SK-N-SH (cell line): Measurements from ENCODE around the gene PPM1F. TPM values are rescaled to one million over a fixed set of nuclear protein-coding genes. Genes with fewer than 3 reads are reported as not detected.

ENCODE experiments used
- CTCF ChIA-PET: fragments of 300-600, 350-600 bp; formaldehyde crosslinking; extraction: SDS; loops from one replicate; lab custom pipeline; 2021; lab: Yijun Ruan, JAX
- POLR2A ChIA-PET: fragments of 350-600 bp; sonication (Branson Sonifier 250); formaldehyde crosslinking; extraction: SDS; loops from one replicate; lab custom pipeline; 2020; ENCODE audit warnings: antibody characterized with exemption, inconsistent platforms; lab: Yijun Ruan, JAX
- DNase-seq: peaks from one replicate; pipeline ENCODE4 v3.0.0; 2012
- H2AFZ ChIP-seq: fragments of 200-600 bp; sonication (generic); 2 replicates; pipeline ENCODE4 v1.8.1; 2016; ENCODE audit warnings: antibody characterized with exemption, mild to moderate bottlenecking, low read depth
- H3F3A ChIP-seq: fragments of 200-600 bp; sonication (generic); replicated peaks from 2 replicates; pipeline ENCODE3; 2016; ENCODE audit warnings: antibody characterized with exemption, mild to moderate bottlenecking; ENCODE audit not compliant: insufficient read depth
- H3K27ac ChIP-seq, 2 experiments: fragments of 200-500 bp in 1 of 2; fragments of 200-600 bp in 1 of 2; sonication (Bioruptor generic) in 1 of 2; sonication (generic), shearing (Covaris generic) in 1 of 2; 2 replicates each; pipeline versions ENCODE4 v1.5.1 to v1.6.1; 2014 to 2016; ENCODE audit warnings: low read depth in 2 of 2, inconsistent platforms in 1 of 2, low read length in 1 of 2, mild to moderate bottlenecking in 1 of 2, mixed read lengths in 1 of 2
- H3K27me3 ChIP-seq: fragments of 200-600 bp; sonication (generic), shearing (Covaris generic); 2 replicates; pipeline ENCODE4 v1.6.1; 2016; ENCODE audit warnings: mixed run types; ENCODE audit not compliant: insufficient read depth
- H3K36me3 ChIP-seq, 2 experiments: fragments of 200-500 bp in 1 of 2; fragments of 200-600 bp in 1 of 2; sonication (Bioruptor generic) in 1 of 2; sonication (generic) in 1 of 2; replicated peaks in 1 of 2; 2 replicates each; pipeline versions ENCODE3 to v1.5.1; 2014 to 2016; ENCODE audit warnings: low read length in 1 of 2, mild to moderate bottlenecking in 1 of 2; ENCODE audit not compliant: insufficient read depth in 2 of 2, control insufficient read depth in 1 of 2
- H3K4me1 ChIP-seq, 2 experiments: fragments of 200-500 bp in 1 of 2; fragments of 200-600 bp in 1 of 2; sonication (Bioruptor generic) in 1 of 2; sonication (generic), shearing (Covaris generic) in 1 of 2; 2 replicates each; pipeline versions ENCODE4 v1.5.1 to v1.6.1; 2014 to 2016; ENCODE audit warnings: low read depth in 1 of 2, low read length in 1 of 2, mixed run types in 1 of 2; ENCODE audit not compliant: insufficient read depth in 2 of 2, control insufficient read depth in 1 of 2
- H3K4me2 ChIP-seq: fragments of 200-600 bp; sonication (generic), shearing (Covaris generic); 2 replicates; pipeline ENCODE4 v1.6.1; 2017; ENCODE audit warnings: mixed run types
- H3K4me3 ChIP-seq, 2 experiments: fragments of 200-500 bp in 1 of 2; fragments of 200-600 bp in 1 of 2; sonication (Bioruptor generic) in 1 of 2; sonication (generic), shearing (Covaris generic) in 1 of 2; 2 replicates each; pipeline versions ENCODE4 v1.5.1 to v1.8.1; 2014 to 2016; ENCODE audit warnings: low read depth in 2 of 2, inconsistent platforms in 1 of 2, low read length in 1 of 2, mild to moderate bottlenecking in 1 of 2, mixed read lengths in 1 of 2, moderate library complexity in 1 of 2
- H3K79me2 ChIP-seq: fragments of 200-600 bp; sonication (generic); 2 replicates; pipeline ENCODE4 v1.8.1; 2017; ENCODE audit warnings: mild to moderate bottlenecking; ENCODE audit not compliant: insufficient read depth
- H3K9ac ChIP-seq: fragments of 200-600 bp; sonication (generic); 2 replicates; pipeline ENCODE4 v1.6.1; 2017; ENCODE audit warnings: mixed run types
- H3K9me2 ChIP-seq: fragments of 200-600 bp; sonication (generic); 2 replicates; pipeline ENCODE4 v1.6.1; 2017; ENCODE audit warnings: mixed run types
- H3K9me3 ChIP-seq: fragments of 200-600 bp; sonication (generic); 2 replicates; pipeline ENCODE4 v1.6.1; 2017; ENCODE audit warnings: mixed run types, mild to moderate bottlenecking, moderate library complexity
- H4K20me1 ChIP-seq: fragments of 200-600 bp; sonication (generic); 2 replicates; pipeline ENCODE4 v1.6.1; 2017; ENCODE audit warnings: mild to moderate bottlenecking, mixed run types; ENCODE audit not compliant: insufficient read depth
- EP300 ChIP-seq, 2 experiments: IDR thresholded peaks; 2 replicates each; pipeline versions ENCODE4 v1.4.0 to v1.6.1; 2012; ENCODE audit warnings: borderline replicate concordance in 1 of 2, low read depth in 1 of 2, low read length in 1 of 2
- FOSL2 ChIP-seq: IDR thresholded peaks from 2 replicates; pipeline ENCODE4 v1.4.0; 2012; ENCODE audit warnings: low read depth, mild to moderate bottlenecking, moderate library complexity, borderline replicate concordance
- FOXJ3 ChIP-seq: sonication (generic); formaldehyde crosslinking; IDR thresholded peaks from 2 replicates; pipeline ENCODE4 v1.5.1; 2020; ENCODE audit warnings: mild to moderate bottlenecking, missing genetic modification reagents
- GABPA ChIP-seq: IDR thresholded peaks from 2 replicates; pipeline ENCODE4 v1.4.0; 2012; ENCODE audit warnings: low read depth, mild to moderate bottlenecking
- JUND ChIP-seq: IDR thresholded peaks from 2 replicates; pipeline ENCODE4 v1.4.0; 2012
- MEF2A ChIP-seq: IDR thresholded peaks from 2 replicates; pipeline ENCODE4 v1.4.0; 2012; ENCODE audit warnings: low read depth, borderline replicate concordance
- NRF1 ChIP-seq: IDR thresholded peaks from 2 replicates; pipeline ENCODE4 v1.6.1; 2012; ENCODE audit warnings: low read depth, mild to moderate bottlenecking, low read length
- POLR2AphosphoS5 ChIP-seq: IDR thresholded peaks from 2 replicates; pipeline ENCODE4 v1.6.1; 2012; ENCODE audit warnings: low read depth, low read length
- RCOR1 ChIP-seq: fragments of 150-350 bp; IDR thresholded peaks from 2 replicates; pipeline ENCODE4 v1.6.1; 2017; ENCODE audit warnings: antibody characterized with exemption, low read length
- RFX5 ChIP-seq: IDR thresholded peaks from 2 replicates; pipeline ENCODE4 v1.6.1; 2012; ENCODE audit warnings: mild to moderate bottlenecking, improper control_type of control experiment, low read length
- SMC3 ChIP-seq: IDR thresholded peaks from 2 replicates; pipeline ENCODE4 v1.6.1; 2012; ENCODE audit warnings: low read depth, low read length, improper control_type of control experiment
- TCF12 ChIP-seq: IDR thresholded peaks from 2 replicates; pipeline ENCODE4 v1.4.0; 2012
- whole genome bisulfite sequencing: methylation state at CpG from one replicate; pipeline ENCODE4 v1.1.6; 2017; ENCODE audit warnings: low lambda C conversion rate; 5-methylcytosine and 5-hydroxymethylcytosine counted together
- polyA plus RNA-seq, 3 experiments: library from polyadenylated mRNA; depleted of rRNA; stranded (reverse); fragments of >200 nt; gene quantifications; 2 replicates each; pipeline ENCODE4 v1.2.3, GENCODE V29; 2012
- TF ChIP-seq, protein P1 (sequence below): fragments of 150-350 bp; IDR thresholded peaks from 2 replicates; pipeline ENCODE4 v1.6.1; 2017; ENCODE audit warnings: antibody characterized with exemption, low read length, low read depth, borderline replicate concordance
- TF ChIP-seq, protein P2 (sequence below): IDR thresholded peaks from 2 replicates; pipeline ENCODE4; 2012
- TF ChIP-seq, protein P3 (sequence below): IDR thresholded peaks from 2 replicates; pipeline ENCODE4 v1.4.0; 2012; ENCODE audit warnings: low read depth, borderline replicate concordance
- TF ChIP-seq, protein P4 (sequence below): IDR thresholded peaks from 2 replicates; pipeline ENCODE4 v1.6.1; 2012; ENCODE audit warnings: mild to moderate bottlenecking, low read depth, low read length, moderate library complexity

Gene PPM1F
- polyA plus RNA-seq, 1 of the 3 experiments (the other 2 are of a cell fraction): 29.6 TPM

DNA sequence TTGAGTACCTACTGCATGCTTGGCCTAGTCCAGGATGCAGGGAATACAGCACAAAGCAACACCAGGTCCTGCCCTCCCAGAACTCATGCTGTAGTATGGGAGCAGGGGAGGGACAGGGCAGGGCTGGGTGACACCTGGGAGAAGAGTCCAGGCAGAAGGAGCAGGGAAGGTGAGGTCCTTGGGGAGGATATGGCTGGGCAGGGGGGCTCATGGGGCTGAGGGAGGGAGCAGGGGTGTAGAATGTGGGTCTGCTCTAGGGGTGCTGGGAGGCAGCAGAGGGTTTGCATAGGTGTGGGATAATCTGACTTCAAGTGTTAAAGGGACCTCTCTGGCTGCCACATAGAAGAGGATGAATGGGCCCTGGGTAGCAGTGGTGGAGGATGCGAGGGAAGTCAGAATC is 25.2 kb upstream of the PPM1F start:
- ChIA-PET CTCF (interaction anchor here (1.1 kb wide), 1 partner anchor 25 kb away, joined by 4 read pairs; the partner anchor contains the start of gene PPM1F), POLR2A (no interaction called here)
- Histone ChIP-seq H2AFZ (no peak overlapping the region), H3K4me3 (no peak overlapping the region), H3F3A (no peaks in the 10 kb centered on the region), H3K9me3 (no peaks in the 10 kb centered on the region), H3K4me2 (no peak overlapping the region), H3K4me1 (peaks cover 7 to 8% of the 10 kb centered on the region in 2 experiments; a peak in 1 of 4 replicates), H3K9ac (no peak overlapping the region), H3K79me2 (peaks cover 66% of the 10 kb centered on the region), H3K27me3 (no peaks in the 10 kb centered on the region), H3K27ac (no peak overlapping the region), H3K9me2 (no peaks in the 10 kb centered on the region), H4K20me1 (0 out of 2 replicates have a peak, but pooled peaks cover 10% of the 10 kb centered on the region), H3K36me3 (peaks cover 0 to 34% of the 10 kb centered on the region in 2 experiments)
- 100% methylated on average over 1 of the region's 1 CpG for WGBS
- TF ChIP-seq MEF2A (no peak), NRF1 (no peak), POLR2AphosphoS5 (no peak), TCF12 (no peak), FOSL2 (no peak), RFX5 (no peak), SMC3 (no peak), FOXJ3 (CRISPR knock-in tag) (no peak), EP300 (IDR thresholded peaks at IDR 0.05; ENCODE audit: borderline replicate concordance in 1 of 2, low read depth in 1 of 2, low read length in 1 of 2) (no peak), RCOR1 (no peak), JUND (no peak), GABPA (no peak)
- TF ChIP-seq, protein P1, sequence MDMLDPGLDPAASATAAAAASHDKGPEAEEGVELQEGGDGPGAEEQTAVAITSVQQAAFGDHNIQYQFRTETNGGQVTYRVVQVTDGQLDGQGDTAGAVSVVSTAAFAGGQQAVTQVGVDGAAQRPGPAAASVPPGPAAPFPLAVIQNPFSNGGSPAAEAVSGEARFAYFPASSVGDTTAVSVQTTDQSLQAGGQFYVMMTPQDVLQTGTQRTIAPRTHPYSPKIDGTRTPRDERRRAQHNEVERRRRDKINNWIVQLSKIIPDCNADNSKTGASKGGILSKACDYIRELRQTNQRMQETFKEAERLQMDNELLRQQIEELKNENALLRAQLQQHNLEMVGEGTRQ: no peak
- TF ChIP-seq, protein P2, sequence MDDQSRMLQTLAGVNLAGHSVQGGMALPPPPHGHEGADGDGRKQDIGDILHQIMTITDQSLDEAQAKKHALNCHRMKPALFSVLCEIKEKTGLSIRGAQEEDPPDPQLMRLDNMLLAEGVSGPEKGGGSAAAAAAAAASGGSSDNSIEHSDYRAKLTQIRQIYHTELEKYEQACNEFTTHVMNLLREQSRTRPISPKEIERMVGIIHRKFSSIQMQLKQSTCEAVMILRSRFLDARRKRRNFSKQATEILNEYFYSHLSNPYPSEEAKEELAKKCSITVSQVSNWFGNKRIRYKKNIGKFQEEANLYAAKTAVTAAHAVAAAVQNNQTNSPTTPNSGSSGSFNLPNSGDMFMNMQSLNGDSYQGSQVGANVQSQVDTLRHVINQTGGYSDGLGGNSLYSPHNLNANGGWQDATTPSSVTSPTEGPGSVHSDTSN: no peak
- TF ChIP-seq, protein P3, sequence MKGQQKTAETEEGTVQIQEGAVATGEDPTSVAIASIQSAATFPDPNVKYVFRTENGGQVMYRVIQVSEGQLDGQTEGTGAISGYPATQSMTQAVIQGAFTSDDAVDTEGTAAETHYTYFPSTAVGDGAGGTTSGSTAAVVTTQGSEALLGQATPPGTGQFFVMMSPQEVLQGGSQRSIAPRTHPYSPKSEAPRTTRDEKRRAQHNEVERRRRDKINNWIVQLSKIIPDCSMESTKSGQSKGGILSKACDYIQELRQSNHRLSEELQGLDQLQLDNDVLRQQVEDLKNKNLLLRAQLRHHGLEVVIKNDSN: no peak
- TF ChIP-seq, protein P4, sequence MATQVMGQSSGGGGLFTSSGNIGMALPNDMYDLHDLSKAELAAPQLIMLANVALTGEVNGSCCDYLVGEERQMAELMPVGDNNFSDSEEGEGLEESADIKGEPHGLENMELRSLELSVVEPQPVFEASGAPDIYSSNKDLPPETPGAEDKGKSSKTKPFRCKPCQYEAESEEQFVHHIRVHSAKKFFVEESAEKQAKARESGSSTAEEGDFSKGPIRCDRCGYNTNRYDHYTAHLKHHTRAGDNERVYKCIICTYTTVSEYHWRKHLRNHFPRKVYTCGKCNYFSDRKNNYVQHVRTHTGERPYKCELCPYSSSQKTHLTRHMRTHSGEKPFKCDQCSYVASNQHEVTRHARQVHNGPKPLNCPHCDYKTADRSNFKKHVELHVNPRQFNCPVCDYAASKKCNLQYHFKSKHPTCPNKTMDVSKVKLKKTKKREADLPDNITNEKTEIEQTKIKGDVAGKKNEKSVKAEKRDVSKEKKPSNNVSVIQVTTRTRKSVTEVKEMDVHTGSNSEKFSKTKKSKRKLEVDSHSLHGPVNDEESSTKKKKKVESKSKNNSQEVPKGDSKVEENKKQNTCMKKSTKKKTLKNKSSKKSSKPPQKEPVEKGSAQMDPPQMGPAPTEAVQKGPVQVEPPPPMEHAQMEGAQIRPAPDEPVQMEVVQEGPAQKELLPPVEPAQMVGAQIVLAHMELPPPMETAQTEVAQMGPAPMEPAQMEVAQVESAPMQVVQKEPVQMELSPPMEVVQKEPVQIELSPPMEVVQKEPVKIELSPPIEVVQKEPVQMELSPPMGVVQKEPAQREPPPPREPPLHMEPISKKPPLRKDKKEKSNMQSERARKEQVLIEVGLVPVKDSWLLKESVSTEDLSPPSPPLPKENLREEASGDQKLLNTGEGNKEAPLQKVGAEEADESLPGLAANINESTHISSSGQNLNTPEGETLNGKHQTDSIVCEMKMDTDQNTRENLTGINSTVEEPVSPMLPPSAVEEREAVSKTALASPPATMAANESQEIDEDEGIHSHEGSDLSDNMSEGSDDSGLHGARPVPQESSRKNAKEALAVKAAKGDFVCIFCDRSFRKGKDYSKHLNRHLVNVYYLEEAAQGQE: no peak
- no peak for DNase-seq
